Thyroid gland (tissue), 4 donors: Measurements from ENCODE around the gene TBC1D13. TPM values are rescaled to one million over a fixed set of nuclear protein-coding genes. Genes with fewer than 3 reads are reported as not detected.

Experiments
- DNase-seq, 2 donors: peaks; one replicate each; pipeline ENCODE4 v3.0.0-alpha.2; 2019
- H3K27ac ChIP-seq, 3 donors: fragments of 200-600 bp; sonication (generic); 1 replicate in 2 of 3; 2 replicates in 1 of 3; pipeline ENCODE4 v1.5.1; 2016 to 2019; ENCODE audit warnings: mild to moderate bottlenecking in 1 of 3, moderate library complexity in 1 of 3
- H3K27me3 ChIP-seq: fragments of 200-600 bp; sonication (generic); one replicate; pipeline ENCODE4 v1.5.1; 2019
- H3K36me3 ChIP-seq, 2 donors: fragments of 200-600 bp; sonication (generic); one replicate each; pipeline ENCODE4 v1.5.1; 2016 to 2019
- H3K4me1 ChIP-seq, 2 donors: fragments of 200-600 bp; sonication (generic); one replicate each; pipeline ENCODE4 v1.5.1; 2017 to 2019
- H3K4me3 ChIP-seq, 3 donors: fragments of 200-600 bp; sonication (generic); replicated peaks in 1 of 3; 1 replicate in 2 of 3; 2 replicates in 1 of 3; pipeline ENCODE4 v1.5.1; 2016; ENCODE audit warnings: mild to moderate bottlenecking in 1 of 3
- H3K9me3 ChIP-seq: fragments of 200-600 bp; sonication (generic); one replicate; pipeline ENCODE4 v1.5.1; 2017
- POLR2A ChIP-seq, 2 donors: fragments of 450-650 bp; IDR thresholded peaks; one replicate each; pipeline ENCODE4 v1.6.1; 2017; ENCODE audit warnings: antibody characterized with exemption in 2 of 2, mild to moderate bottlenecking in 2 of 2, moderate library complexity in 1 of 2
- WGBS, 2 donors: methylation state at CpG; one replicate each; pipeline ENCODE4 v1.1.5; 2017; 5-methylcytosine and 5-hydroxymethylcytosine counted together
- intact Hi-C: fragments of 100-400 bp; cut with DNase I; formaldehyde crosslinking; loops from one replicate; pipeline ENCODE4 v1.15.1; 2023
- total RNA-seq, 4 donors: library from RNA; depleted of rRNA; stranded (reverse); fragments of >200 nt; gene quantifications; one replicate each; pipeline ENCODE4 v1.2.3, GENCODE V29; 2016
- TF ChIP-seq, protein P1 (sequence below), 6 experiments: fragments of 200-600 bp in 3 of 6; fragments of 450-650 bp in 3 of 6; sonication (generic) in 3 of 6; IDR thresholded peaks; one replicate each; pipeline ENCODE4 v1.5.1; 2016 to 2019; ENCODE audit warnings: antibody characterized with exemption in 6 of 6, mild to moderate bottlenecking in 2 of 6, inconsistent platforms in 1 of 6, moderate library complexity in 1 of 6

TBC1D13 gene
- total RNA-seq, 4 donors from 2014 or later = 18.6 to 32.1 (median 27.6) TPM

DNA sequence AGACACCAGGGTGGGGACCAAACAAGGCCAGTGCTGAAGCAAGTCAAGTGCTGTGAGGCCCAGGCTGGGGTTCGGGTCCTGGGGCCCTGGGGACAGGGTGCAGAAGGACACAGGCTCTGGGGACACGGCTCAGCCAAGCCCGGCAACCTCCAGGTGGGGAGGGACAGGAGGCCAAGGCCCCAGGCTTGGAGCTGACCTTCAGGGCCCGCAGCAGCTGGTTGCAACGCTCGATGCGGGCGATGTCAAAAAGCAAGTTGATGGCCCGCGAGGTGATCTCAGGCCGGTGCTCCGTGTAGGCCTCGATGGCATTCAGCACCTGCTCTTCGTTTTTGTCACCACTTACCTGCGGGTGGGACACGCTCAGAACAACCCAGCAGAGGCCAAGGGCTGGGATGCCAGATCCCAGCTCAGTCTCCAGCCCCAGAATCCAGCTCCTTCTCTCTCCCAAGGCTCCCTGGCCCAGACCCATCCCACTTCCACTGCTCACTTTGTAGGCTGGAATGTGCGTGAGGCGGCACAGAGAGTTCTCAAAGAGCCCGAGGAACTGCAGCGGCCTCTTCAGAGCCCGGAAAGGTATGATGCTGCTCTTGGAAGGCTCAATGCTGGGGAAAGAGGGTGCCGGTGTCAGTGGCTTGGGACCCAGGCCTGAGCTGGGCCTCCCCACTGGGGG lies 36.0 kb upstream of the TBC1D13 start:
- no peaks in the 10 kb centered on the region for H3K4me1 ChIP-seq
- no peak overlapping the region for H3K27ac ChIP-seq
- H3K4me3 ChIP-seq = no peak overlapping the region
- H3K36me3 ChIP-seq = peaks cover 37 to 40% of the 10 kb centered on the region in 2 donors
- no peak for TF ChIP-seq POLR2A (IDR thresholded peaks at IDR 0.05)
- TF ChIP-seq, protein P1, sequence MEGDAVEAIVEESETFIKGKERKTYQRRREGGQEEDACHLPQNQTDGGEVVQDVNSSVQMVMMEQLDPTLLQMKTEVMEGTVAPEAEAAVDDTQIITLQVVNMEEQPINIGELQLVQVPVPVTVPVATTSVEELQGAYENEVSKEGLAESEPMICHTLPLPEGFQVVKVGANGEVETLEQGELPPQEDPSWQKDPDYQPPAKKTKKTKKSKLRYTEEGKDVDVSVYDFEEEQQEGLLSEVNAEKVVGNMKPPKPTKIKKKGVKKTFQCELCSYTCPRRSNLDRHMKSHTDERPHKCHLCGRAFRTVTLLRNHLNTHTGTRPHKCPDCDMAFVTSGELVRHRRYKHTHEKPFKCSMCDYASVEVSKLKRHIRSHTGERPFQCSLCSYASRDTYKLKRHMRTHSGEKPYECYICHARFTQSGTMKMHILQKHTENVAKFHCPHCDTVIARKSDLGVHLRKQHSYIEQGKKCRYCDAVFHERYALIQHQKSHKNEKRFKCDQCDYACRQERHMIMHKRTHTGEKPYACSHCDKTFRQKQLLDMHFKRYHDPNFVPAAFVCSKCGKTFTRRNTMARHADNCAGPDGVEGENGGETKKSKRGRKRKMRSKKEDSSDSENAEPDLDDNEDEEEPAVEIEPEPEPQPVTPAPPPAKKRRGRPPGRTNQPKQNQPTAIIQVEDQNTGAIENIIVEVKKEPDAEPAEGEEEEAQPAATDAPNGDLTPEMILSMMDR (IDR thresholded peaks at IDR 0.05) = no peak
- no peaks in the 10 kb centered on the region for H3K9me3 ChIP-seq
- 94 to 95% methylated on average over 13 to 22 of the region's 22 CpGs for WGBS, 2 donors
- DNase-seq = no peak
- H3K27me3 ChIP-seq = no peaks in the 10 kb centered on the region
- intact Hi-C loops = no loop called here

DNA sequence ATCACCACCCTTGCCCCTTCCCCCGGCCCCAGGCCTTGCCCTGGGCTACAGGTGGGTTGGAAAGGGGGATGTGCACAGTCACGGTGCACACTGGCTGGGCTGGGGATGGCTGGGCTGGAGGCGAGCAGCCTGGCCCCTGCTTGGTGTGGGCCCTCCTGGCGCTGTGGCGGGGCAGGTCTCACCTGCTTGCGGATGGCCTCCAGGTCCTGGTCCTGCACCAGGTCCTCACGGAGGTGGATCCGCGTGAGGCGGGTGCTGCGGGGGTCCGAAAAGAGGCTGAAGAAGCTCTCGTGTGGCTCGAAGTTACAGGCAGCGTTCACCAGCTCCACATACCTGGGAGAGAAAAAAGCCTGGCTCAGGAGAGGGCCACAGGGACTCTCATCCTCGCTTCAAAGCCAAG lies 33.4 kb upstream of the TBC1D13 start:
- TF ChIP-seq POLR2A (IDR thresholded peaks at IDR 0.05) = no peak
- TF ChIP-seq, protein P1 (IDR thresholded peaks at IDR 0.05) = no peak
- no peaks in the 10 kb centered on the region for H3K27me3 ChIP-seq
- no peak overlapping the region for H3K4me3 ChIP-seq
- H3K36me3 ChIP-seq = peaks cover 37 to 38% of the 10 kb centered on the region in 2 donors
- intact Hi-C loops = no loop called here
- no peak for DNase-seq
- no peaks in the 10 kb centered on the region for H3K9me3 ChIP-seq
- no peak overlapping the region for H3K27ac ChIP-seq
- WGBS, 2 donors = 92 to 96% methylated on average over 14 to 16 of the region's 16 CpGs
- H3K4me1 ChIP-seq = no peaks in the 10 kb centered on the region

DNA sequence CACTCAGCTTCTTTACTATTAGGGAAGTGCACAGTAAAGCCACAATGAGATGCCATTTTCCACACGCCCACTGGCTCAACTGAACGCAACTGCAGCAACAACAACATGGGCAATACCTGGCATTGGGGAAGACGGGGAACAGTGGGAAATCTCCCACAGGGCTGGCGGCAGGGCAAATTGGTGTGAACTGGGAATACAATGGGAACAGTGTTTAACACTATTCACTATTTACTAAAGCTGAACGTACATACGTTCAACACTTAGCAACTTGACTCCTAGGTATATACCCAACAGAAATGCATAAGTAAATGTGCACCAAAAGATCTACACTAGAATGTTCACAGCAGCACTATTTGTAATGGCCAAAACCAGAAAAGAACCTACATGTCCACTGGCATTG lies 29.5 kb upstream of the TBC1D13 start:
- H3K27ac ChIP-seq = no peak overlapping the region
- TF ChIP-seq, protein P1 (IDR thresholded peaks at IDR 0.05) = no peak
- no peak for TF ChIP-seq POLR2A (IDR thresholded peaks at IDR 0.05)

DNA sequence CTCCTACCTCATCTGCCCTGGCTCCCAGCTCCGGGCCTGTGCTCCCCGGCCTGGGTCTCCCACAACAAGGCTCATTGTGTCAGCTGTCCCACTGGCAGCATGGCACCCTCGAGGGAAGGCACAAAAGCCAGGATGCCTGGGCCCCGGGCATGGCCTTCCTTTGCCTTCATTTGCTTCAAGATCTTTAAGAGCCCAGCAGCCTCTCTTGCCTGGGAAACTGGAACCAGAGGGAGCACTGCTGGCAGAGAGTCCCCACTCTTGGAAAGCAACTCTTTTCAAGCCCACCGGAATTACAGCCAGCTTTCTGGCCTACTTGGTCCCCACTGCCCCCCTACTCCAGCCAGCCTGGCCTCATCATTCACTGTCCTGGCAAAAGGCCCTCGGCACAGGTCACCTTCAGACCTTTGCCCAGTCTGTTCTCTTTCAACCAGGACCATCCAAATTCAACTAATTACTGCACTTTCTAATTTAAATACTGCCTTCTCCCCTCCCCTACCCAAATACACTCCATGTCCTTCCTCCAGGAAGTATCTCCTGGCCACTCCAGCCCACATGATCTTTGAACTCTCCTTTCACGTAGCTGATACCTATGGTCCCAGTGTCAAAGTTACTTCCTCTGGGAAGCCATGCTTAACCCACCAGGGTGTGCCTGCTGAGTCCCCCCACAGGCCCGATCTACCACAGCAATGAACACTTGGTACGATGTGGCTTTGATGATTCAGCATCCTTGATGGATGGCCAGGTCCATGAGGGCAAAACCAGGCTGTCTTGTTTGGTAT lies 24.2 kb upstream of the TBC1D13 start:
- Histone ChIP-seq H3K4me3 (no peak overlapping the region), H3K4me1 (peaks cover 0 to 3% of the 10 kb centered on the region in 2 donors), H3K36me3 (no peaks in the 10 kb centered on the region), H3K27me3 (no peaks in the 10 kb centered on the region), H3K9me3 (no peaks in the 10 kb centered on the region), H3K27ac (no peak overlapping the region)
- intact Hi-C loops = no loop called here
- no peak for DNase-seq
- TF ChIP-seq POLR2A (IDR thresholded peaks at IDR 0.05) = no peak
- TF ChIP-seq, protein P1 (IDR thresholded peaks at IDR 0.05) = no peak
- WGBS, 2 donors = 83 to 89% methylated on average over 8 to 9 of the region's 9 CpGs

More for the DNA sequence above, 29.5 kb upstream of the TBC1D13 start:
- H3K9me3 ChIP-seq = no peaks in the 10 kb centered on the region
- H3K4me1 ChIP-seq = no peaks in the 10 kb centered on the region
- no peak for DNase-seq
- peaks cover 11 to 15% of the 10 kb centered on the region in 2 donors for H3K36me3 ChIP-seq
- H3K4me3 ChIP-seq = no peak overlapping the region
- H3K27me3 ChIP-seq = no peaks in the 10 kb centered on the region
- 91 to 93% methylated on average over 6 of the region's 6 CpGs for WGBS, 2 donors
- intact Hi-C loops = no loop called here

DNA sequence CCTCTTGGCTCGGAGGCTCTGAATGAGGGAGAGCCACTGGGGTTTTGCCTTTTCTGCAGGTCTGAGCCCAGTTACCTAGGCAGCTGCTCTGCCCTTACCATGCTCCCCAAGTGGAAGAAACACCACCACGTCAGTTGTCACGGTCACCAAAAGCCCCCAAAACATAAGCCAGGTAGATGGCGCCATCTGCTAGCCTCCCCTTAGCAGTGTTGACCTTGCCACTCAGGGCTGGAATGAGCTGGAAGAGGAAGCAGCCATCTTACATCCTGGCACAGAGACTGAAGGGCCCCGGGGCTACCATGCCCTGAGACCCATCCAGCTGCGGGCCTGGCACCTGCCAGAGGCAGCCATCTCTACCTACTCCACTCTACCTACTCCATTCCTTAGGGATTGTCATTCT lies 22.7 kb upstream of the TBC1D13 start:
- Histone ChIP-seq H3K9me3 (no peaks in the 10 kb centered on the region), H3K4me1 (peaks cover 0 to 3% of the 10 kb centered on the region in 2 donors), H3K4me3 (no peak overlapping the region), H3K27me3 (no peaks in the 10 kb centered on the region), H3K36me3 (no peaks in the 10 kb centered on the region), H3K27ac (no peak overlapping the region)
- TF ChIP-seq POLR2A (IDR thresholded peaks at IDR 0.05) = no peak
- TF ChIP-seq, protein P1 (IDR thresholded peaks at IDR 0.05) = no peak
- 87 to 90% methylated on average over 4 to 6 of the region's 6 CpGs for WGBS, 2 donors
- intact Hi-C loops = no loop called here
- no peak for DNase-seq
